GM19328 (cell line): ENCODE data around the gene GLRX3.
A peak's percentile ranks its signal among the peaks of the same experiment; 100 is the strongest.

Source experiments
- ATAC-seq: cut with Tn5 transposase; IDR thresholded peaks from one replicate; pipeline ENCODE4 v1.9.1; 2021; ENCODE audit warnings: mild to moderate bottlenecking, moderate library complexity; ENCODE audit not compliant: unreplicated experiment

The GLRX3 gene

DNA sequence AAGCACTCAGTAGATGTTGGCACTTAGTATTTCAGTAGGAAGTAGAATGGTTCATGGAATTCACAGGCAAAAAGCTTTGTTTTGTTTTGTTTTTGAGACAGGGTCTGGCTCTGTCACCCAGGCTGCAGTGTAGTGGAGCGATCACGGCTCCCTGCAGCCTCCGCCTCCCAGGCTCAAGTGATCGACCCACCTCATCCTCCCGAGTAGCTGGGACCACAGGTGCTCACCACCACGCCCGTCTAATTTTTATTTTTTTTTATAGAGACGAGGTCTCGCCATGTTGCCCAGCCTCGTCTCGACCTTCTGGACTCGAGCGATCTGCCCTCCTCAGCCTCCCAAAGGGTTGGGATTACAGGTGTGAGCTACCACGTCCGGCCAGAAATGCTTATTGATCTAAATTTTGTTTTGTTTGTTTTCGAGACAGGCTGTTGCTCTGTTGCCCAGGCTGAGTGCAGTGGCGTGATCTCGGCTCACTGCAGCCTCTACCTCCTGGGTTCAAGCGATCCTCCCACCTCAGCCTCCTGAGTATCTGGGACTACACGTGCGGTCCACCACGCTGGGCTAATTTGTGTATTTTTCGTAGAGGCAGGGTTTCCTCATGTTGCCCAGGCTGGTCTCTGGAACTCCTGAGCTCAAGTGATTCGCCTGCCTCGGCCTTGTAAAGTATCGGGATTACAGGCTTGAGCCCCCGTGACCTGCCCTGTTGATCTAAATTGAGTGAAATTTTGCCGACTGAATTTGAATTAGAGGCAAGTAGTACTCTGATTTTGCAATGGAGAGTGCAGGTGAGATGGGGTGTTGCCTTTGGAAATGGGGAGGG lies 1.7 kb downstream of the GLRX3 start:
- no peak for ATAC-seq

DNA sequence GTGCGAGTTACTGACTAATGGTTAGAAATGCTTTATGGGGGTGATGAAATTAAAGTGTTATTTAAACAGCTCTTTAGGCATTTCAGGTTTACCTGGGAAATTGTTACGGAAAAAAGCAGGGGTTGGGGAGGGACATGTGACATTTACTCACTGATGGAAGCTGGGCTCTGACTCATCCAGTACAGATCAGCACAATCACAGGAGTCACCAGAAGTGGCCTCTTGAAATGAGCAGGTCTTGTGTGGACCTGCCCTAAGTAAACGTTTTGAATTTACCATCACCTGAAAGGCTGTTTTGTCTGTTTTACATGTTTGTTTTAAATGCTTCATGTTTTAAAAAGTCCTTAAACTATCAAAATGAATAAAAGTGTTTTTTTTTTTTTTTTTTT lies 2.3 kb downstream of the GLRX3 start:
- no peak for ATAC-seq

DNA sequence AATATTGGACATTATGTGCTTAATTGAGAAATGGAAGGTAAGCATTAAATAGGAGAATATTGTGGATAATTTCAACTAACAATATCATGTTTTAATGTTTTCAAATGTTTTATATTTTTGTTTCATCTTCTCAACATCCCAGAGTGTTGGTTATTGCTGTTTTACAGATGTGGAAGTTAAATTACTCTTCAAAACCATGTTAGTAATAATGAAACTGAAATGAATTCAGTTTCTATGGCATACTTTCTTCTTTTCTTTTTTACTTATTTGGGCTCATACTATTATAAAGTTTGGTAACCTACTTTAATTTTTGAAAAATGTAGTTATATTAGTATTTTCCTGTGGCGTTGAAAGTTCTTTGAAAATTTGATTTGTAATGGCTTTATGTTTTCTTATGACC lies 4.2 kb downstream of the GLRX3 start:
- no peak for ATAC-seq

DNA sequence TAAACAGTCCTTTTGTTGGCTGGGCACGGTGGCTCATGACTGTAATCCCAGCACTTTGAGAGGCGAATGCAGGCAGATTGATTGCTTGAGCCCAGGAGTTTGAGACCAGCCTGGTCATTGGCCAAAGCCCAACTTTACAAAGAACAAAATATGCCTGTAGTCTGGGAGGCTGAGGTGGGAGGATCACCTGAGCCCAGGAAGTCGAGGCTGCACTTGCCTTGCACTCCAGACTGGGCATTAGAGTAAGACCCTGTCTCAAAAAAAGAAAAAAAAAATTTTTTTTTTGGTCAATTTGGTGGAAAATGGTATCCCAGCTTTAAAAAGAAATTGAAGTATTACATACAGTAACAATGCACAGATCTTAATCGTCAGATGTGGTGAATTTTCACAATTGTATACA lies 4.8 kb downstream of the GLRX3 start:
- ATAC-seq: no peak

DNA sequence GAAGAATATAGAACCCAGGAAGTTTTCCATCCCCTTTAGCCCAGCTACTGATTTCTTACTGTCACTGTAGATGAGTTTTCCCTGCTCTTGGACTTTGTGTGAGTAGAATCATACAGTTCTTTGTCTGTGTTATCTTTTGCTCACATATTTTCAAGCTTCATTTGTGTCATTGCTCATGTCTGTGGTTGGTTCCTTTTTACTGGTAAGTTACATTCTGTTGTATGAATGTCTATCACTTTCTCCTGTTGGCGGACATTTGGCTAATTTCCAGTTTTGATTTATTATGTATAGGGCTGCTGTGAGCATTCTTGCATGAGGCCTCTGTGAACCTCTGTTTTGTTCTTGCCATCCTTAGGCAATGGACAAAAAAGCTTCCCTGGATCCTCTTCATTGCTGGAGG lies 5.3 kb downstream of the GLRX3 start:
- no peak for ATAC-seq

DNA sequence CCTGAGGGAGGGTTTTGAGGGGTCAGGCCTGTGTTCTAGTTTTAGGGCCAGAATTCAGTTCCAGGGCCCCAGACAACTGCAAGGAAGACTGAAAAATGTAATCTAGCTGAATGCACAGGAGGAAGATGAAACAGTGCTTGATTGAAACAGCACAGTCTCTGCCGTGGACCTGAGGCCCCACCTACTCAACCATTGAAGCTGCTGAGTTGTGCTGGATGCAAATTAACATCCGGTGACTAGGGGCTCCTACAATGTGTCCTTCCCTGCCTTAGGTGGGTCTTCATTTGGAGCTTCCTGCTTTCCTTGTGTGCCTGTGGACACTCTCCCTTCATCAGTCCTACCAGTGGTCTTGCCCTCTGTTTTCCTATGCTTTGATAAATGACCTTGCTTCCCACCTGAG lies 5.7 kb downstream of the GLRX3 start:
- peak; percentile 85 for ATAC-seq

DNA sequence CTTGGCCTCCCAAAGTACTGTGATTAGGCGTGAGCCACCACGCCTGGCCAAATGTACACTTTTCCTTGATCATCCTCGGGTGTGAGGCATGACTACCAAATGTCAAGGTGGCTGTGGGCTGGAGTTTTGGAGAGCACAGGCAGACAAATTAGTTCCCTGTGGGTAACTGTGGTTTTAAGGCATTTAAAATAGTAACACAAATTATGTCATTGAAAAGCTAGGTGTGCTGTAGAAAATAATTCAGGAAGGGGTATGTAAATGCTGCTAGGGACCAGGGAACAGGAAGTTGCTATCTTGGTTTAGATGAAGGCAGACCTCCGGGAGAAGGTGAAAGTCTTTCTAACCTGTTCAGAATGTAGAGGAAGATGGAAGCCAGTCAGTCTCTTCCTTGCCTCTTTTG lies 9.9 kb downstream of the GLRX3 start:
- ATAC-seq: no peak

DNA sequence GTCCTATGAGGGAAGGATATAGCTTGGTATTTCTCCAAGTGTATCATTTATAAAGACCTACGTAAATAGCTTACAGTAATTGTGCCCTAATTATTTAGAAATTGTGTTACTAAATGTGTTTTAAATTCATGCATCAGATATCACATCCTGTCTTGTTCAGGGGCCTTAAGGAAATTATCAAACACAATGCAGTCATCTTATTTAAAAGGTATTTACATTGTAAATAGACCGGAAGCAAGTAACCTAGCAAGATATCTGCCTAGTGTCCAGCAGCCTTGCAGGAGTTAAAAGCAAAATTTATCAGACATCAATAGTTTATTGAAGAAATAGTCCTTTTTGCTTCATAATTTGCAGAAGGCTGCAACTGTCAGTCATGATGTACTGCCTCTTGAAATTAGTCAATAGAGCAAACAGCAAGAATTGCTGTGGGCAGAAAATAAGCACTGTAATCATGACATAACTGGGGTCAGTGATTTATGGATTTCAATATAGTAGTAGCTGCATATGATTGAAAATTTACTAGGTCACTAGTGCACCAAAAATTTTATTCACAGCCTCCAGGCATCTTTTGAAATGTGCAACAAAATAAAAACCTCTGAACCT lies 23.1 kb downstream of the GLRX3 start:
- ATAC-seq: no peak

DNA sequence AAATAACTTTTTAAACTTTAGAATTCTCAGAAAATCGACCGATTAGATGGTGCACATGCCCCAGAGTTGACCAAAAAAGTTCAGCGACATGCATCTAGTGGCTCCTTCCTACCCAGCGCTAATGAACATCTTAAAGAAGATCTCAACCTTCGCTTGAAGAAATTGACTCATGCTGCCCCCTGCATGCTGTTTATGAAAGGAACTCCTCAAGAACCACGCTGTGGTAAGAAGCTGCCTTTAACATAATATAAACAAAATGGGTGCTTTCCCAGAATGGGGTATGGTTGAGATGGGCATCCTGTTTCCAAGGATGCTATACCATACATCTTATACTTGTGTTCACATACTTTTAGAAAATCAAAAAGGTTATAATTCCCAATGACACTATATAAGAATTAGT lies 24.6 kb downstream of the GLRX3 start:
- peak; percentile 50 for ATAC-seq

DNA sequence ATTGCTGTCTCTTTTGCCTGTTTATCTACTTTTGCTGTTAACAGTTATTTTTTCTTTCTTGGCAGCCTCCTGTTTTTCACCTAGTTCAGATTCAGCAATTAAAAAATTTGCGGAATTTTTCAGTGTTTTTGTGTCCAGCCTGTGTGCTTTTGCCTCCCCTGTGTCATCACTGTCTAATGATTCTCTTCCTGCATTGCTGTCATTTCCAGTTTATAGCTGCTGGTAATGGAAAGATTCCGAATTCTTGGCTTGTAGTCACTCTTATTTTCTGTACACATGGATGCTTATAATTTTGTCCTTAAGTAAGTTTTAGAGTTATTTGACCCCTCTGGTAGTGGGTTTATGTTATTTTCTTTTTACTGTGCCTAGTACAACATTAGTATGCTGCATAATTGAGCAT lies 25.1 kb downstream of the GLRX3 start:
- no peak for ATAC-seq

DNA sequence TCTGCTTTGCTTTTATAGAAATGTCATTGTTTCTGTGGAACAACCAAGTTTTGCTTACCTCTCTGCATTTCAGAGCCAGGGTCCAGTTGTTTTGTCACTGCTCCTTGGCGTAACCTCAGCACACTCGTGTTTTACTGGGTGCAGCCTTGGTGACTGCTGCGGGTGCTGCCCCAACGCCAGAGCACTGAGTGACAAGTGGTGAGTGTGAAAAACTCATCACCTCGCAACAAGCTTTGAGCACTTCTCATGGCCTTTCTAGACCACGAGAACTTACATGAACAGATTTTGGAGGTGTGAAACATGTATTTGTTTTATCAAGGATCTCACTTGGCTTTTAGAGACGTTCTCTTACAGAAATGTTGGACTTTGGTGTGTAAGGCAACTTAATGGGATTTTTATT lies 31.0 kb downstream of the GLRX3 start:
- ATAC-seq: no peak

DNA sequence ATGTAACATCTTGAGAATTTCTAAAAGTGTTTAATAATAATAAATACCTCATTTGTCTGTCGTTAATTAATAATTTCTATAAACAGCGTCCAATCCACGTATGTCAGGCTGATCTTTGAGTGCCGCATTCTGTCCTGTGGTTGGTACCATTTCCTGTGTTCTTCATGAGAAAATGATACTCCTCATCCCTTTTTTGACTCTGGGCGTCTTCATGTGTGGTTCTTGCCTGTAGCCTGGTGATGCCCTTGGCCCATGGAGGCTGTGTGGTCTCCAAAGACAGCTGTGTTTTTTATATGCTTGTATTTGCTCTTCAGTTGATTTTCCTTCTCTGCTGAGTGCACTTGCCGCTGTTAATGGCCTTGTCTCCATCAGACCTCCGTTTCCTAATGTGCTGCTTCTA lies 31.5 kb downstream of the GLRX3 start:
- no peak for ATAC-seq

DNA sequence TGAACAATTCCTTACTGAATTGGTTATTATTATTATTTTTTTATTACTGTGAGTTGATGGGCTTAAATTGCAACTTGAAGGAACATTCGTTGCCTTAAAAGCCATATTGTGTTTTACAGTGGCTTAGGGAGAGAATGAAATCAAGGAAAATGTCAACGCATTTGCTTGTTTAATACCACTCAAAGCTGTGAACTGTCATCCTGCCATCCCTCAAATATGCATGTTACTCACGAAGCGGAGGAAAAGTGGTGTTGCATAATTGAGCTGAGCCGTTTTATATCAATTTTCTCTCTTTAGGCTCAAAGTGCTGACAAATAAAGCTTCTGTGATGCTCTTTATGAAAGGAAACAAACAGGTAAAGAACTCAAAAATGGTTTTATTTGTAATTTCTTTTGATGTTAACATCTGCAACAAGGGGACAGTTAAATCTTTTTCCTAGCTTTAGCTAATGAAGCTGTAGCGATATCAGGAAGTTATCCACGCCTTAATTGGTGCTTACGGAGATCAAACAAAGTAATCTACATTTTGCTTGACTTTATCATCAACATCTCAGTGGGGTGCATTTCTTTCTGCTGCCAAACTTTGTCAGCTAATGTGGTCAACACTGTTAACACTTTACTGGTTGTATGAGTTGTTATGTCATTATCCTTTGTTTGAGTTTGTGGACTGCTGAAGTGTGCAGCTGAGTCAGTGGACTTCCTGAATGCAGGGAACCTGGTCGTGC lies 33.1 kb downstream of the GLRX3 start:
- ATAC-seq: no peak

DNA sequence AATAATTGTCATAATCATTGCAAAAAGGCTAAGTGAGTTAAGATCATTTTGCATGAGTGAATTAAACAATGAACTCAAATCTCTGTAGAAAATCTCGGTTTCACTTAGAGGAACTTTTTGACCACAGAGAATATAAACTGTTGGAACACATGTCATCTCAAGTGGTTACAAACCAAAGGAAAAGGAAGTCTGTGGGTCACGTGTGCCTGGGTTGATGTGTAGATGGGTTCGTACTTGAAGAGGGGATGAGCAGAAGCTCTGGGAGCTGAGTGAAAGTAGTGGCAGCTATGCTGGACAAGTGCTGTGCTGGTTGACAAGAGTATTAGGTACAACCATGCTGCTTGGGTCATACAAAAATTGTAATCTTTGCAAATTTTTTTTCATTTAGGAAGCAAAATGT lies 35.0 kb downstream of the GLRX3 start:
- ATAC-seq: no peak

DNA sequence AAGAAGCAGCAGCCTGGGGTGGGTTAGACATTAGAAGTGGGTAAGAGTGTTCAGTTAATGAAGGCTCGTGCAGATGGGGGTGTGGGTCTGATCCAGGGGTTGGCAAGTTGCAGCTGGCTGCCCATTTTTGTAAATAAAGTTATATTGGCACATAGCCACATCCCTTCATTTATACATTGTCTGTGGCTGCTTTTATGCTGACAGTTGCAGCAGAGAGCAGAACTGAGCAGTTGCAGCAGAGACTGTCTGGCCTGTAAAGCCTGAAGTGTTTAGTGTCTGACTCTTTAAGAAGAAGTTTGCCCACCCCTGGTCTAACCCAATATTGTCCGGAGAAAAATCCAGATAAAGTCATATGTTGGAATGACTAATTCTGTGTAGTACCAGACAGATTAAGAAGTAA lies 38.1 kb downstream of the GLRX3 start:
- no peak for ATAC-seq

DNA sequence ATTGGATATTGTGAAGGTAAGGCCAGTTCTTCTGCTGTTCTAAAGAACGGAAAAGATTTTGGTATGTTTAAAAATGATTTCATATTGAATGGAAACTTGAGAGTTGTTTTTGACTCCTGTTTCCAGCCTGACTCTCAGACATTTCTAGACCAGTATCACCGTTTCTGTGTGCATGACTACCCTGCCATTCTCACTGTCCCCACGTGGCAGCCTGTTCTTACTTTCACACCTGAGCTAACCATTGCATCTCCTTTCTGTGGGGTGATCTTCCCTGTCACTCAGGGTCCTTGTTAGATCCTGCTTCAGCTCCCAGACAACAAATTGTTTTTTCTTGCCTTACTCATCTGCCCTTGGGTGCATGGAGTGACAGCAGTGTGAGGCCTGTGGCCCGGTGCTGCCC lies 38.9 kb downstream of the GLRX3 start:
- ATAC-seq: no peak

DNA sequence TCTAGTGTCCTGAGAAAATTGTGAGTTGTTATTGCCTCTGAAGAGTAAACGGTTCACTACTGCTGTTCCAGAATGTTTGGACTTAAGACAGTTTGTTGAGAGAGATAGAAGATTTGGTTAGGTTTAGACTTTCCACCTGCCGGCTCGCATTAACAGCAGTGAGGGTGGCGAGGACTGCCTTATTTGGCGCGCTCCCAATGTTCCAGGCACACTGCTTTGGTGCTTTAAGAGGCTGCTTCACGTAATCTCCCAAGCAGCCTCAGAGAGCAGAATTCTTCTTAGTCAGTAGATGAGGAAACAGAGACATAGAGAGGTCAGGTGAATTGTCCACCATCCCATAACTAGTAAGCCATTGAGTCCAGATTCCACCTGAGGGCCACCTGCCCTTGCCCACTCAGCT lies 41.1 kb downstream of the GLRX3 start:
- no peak for ATAC-seq

DNA sequence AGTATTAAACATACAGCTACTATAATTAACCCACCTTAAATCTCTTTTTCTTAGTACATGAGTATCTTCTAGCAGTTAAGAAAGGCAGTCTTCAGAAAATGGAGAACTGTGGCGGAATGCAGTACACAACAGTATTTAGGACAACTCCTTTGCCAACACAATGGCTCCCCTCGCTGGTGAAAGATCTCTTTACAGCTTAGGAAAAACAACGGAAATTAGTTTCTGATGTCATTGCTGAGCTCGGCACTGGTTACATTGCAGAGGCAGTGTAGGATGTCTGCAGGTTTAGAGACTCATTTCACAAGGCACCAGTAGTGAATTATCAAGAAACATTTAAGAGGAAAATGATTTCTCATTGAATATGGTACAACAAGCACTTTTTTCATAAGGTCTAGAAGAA lies 43.4 kb downstream of the GLRX3 start:
- no peak for ATAC-seq

DNA sequence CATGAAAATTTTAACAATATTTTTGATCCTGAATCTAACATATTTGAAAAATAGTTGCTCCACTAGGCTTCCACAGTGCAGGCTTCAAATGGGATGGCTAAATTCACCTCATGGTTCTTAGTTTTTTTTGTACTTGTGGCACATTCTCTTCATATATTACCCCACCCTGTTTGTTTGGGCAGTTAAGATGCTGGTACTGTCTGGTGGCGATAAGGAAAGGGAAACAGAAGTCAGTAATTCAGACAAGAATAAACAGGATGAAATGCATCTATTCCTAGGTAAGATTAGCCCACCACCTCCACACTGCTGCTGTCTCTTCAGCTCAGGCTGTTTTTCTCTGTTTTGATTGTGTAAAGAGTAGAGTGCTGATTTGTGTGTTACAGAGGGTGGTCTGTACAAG lies 44.2 kb downstream of the GLRX3 start:
- no peak for ATAC-seq

DNA sequence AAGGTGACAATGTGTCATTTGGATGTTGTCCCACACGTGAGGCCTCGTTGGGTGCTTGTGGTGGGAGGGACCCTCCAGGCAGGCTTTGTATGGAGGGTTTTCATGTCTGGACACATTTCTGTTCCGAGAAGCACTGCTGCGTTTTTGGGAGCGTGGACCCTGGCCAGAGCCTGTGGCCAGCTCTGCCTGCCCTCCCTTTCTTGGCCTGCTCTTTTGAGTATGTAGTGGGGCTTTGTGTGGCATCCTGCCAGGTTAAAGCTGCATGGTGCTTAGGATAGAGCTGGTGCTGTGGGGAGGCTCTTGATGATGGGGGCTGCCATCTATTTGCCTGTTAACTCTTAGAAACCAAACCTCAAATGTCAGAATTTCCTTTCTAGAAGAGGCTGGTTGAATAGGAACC lies 45.7 kb downstream of the GLRX3 start:
- no peak for ATAC-seq

DNA sequence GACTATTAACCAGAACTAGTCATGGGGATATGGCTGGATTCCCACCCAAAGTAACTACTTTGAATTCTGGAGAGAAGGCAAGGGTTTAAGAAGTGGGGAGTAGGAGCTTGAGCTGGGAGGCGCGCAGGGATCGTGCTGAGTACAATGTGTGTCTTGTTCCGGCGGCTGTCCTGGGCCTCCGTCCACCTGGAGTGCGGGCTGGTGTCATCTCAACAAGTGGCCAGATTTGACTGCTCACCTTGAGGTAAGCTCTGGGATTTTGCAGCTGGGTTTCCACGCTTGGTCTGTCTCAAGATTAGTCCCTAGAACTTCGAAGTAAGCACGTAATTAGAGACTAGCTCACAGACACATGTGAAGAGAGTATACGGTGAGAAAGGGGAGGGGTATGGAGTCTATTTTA lies 49.4 kb downstream of the GLRX3 start:
- ATAC-seq: no peak
